Skin of body (tissue), 2 donors: ENCODE measurements around the gene GPRC5C. TPM values are rescaled to one million over a fixed set of nuclear protein-coding genes. Genes with fewer than 3 reads are reported as not detected.

Source experiments
- DNase-seq: peaks from one replicate; lab custom pipeline; 2025; lab: John Stamatoyannopoulos, UW
- total RNA-seq: library from RNA; depleted of rRNA; stranded (reverse); fragments of >200 nt; gene quantifications from one replicate; pipeline ENCODE4 v1.2.3, GENCODE V29; 2014

Gene GPRC5C
- 15.4 TPM for total RNA-seq

GRCh38 chr17:74431568-74432423 lies at the start of gene GPRC5C:
GPRC5C (plus strand) TSS chr17:74432088; CDS start chr17:74439777, 7,689 bp downstream.
- DNase-seq: no peak

- no peak for DNase-seq
Observed at GRCh38 chr17:74383141-74383540, 48.7 kb upstream of the GPRC5C start.

GRCh38 chr17:74385201-74385600 lies 46.7 kb upstream of the GPRC5C start:
- DNase-seq: no peak

- no peak for DNase-seq
Observed at GRCh38 chr17:74386386-74386785, 45.5 kb upstream of the GPRC5C start.

GRCh38 chr17:74387365-74388218 lies 44.3 kb upstream of the GPRC5C start:
- no peak for DNase-seq

- DNase-seq: no peak
Observed at GRCh38 chr17:74389084-74389753, 42.7 kb upstream of the GPRC5C start.

- DNase-seq: no peak
Observed at GRCh38 chr17:74389937-74390679, 41.8 kb upstream of the GPRC5C start.

- no peak for DNase-seq
Observed at GRCh38 chr17:74390680-74391653, 40.9 kb upstream of the GPRC5C start.

GRCh38 chr17:74391771-74392170 lies 40.1 kb upstream of the GPRC5C start:
- no peak for DNase-seq

- DNase-seq: no peak
Observed at GRCh38 chr17:74392848-74393247, 39.0 kb upstream of the GPRC5C start.

GRCh38 chr17:74393346-74393942 lies 38.4 kb upstream of the GPRC5C start:
- DNase-seq: no peak

- DNase-seq: no peak
Observed at GRCh38 chr17:74394275-74394950, 37.5 kb upstream of the GPRC5C start.

- no peak for DNase-seq
Observed at GRCh38 chr17:74394977-74395376, 36.9 kb upstream of the GPRC5C start.

GRCh38 chr17:74396567-74396966 lies 35.3 kb upstream of the GPRC5C start:
- DNase-seq: no peak

GRCh38 chr17:74402048-74402447 lies 29.8 kb upstream of the GPRC5C start:
- DNase-seq: no peak

GRCh38 chr17:74403512-74404137 lies 28.3 kb upstream of the GPRC5C start:
- DNase-seq: no peak

GRCh38 chr17:74404218-74404617 lies 27.7 kb upstream of the GPRC5C start:
- no peak for DNase-seq

- DNase-seq: no peak
Observed at GRCh38 chr17:74404789-74405188, 27.1 kb upstream of the GPRC5C start.
